SKM-1 (cell line): ENCODE results near the gene P2RY11.

ENCODE experiments used
- DNase-seq: peaks from one replicate; lab custom pipeline; 2025; ENCODE audit not compliant: unreplicated experiment; lab: John Stamatoyannopoulos, UW

The P2RY11 gene

DNA sequence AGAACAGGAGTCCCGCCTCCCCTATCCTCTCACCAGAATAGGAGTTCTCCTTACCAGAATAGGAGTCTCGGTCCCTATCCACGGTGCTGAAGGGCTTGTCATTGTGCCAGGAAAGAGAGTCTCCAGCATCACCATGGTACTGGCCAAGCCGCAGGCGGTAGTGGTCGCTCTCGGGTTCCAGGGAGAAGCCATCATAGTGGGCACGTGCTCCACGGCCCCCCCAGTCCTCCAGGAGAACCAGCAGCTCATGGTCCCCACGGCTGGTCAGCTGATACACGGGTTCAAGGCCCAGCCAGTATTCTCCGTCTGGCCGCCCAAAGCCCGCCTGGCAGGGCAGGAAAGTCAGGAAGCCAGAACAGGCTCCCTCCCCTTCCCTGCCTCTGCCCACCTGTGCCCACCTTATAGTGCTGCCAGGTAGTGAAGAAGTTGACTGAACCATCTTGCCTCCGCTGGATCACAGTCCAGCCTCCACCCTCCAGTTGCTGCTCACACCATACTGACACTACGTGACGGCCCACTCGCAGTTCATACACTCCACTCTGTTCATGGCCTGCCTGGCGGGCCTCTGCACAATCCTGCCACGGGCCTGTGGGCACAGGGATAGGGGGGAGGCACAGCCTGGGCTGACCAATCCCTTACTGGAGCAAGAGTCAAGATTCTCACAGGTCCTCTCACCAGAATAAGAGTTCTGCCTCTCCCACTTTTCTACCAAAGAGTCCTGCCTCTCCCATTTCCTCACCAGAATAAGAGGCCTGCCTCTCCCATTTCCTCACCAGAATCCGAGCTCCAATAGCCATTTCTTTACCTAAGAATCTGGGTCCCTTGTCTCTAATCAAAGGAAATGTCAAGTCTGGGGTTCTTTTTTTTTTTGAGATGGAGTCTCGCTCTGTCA lies 18.0 kb upstream of the P2RY11 start:
- DNase-seq = no peak

DNA sequence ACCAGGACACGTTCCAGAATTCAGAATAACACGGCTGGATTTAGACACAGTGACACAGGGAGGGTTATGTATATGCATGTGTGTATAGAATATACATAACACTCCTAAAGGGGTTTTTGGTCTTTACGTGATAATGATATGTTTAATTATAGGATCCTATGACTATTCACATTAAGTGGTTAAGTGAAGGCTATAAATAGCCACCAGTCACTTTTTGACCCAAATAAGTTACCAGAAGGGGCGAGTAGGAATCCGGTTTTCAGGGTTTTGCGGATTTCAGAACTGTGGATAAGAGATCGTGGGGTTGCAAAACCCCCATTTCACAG lies 15.9 kb upstream of the P2RY11 start:
- no peak for DNase-seq

DNA sequence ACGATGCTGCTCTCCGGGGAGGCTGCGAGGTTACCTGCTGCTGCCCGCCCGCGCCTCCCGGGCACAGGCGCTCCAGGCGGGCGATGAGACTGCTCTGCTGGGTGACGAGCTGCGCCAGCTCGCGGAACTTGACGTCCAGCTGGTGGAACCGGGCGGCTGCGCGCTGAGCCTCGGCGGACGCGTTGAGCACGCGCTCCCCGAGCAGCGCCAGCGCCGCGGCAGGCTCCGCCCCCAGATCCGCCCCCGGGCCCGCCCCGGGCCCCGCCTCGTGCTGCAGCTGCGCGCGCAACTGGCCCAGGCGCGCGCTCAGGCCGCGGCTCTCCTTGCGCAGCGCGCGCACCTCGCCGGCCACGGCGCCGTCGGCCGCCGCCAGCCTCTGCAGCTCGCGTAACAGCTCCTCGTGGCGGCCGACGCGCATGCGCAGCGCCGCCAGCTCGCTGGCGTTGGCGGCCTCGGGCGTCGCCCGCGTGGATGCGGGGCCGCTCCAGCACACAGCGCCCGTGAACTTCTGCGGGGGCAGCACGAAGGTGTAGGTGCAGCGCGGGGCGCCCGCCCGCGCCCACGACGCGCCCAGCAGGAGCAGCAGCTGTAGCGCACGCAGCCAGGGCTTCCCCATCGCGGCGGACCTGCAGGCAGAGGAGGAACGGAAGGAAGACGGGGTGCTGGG lies 15.4 kb upstream of the P2RY11 start:
- peak; percentile 73 for DNase-seq

DNA sequence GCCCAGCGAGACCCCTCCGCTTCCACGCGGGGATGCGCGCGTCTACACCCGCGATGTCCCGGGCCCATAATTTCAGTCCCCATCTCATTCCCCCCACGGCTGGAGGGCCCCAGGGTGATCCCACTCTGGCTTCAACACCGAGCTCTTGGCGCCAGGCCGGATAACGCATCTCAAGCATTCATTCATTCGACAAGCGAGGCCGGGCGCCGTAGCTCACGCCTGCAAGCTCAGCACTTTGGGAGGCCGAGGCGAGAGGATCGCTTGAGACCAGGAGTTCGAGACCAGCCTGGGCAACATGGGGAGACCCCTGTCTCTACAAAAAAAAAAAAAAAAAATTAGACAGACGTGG lies 14.9 kb upstream of the P2RY11 start:
- DNase-seq = no peak

DNA sequence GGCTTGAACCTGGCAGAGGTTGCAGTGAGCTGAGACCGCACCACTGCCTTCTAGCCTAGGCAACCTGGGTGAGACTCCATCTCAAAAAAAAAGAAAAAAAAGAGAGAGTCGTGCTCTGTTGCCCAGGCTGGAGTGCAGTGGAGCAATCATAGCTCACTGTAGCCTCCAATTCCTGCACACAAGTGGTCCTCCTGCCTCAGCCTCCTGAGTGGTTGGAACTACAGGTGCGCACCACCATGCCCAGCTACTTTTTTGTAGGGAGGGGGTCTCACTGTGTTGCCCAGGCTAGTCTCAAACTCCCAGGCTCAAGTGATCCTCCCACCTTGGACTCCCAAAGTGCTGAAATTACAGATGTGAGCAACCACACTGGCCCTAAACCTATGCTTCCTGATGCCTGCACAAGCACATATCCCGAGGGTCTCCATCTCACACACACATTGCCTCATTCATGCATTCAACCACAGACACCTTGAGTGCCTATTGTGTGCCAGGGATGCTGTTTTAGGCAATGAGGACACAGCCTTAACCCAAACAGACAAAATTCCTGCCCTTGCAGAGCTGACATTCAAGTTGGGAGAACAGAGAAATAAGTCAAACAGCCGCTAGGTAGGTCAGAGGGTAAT lies 11.2 kb upstream of the P2RY11 start:
- DNase-seq = no peak

DNA sequence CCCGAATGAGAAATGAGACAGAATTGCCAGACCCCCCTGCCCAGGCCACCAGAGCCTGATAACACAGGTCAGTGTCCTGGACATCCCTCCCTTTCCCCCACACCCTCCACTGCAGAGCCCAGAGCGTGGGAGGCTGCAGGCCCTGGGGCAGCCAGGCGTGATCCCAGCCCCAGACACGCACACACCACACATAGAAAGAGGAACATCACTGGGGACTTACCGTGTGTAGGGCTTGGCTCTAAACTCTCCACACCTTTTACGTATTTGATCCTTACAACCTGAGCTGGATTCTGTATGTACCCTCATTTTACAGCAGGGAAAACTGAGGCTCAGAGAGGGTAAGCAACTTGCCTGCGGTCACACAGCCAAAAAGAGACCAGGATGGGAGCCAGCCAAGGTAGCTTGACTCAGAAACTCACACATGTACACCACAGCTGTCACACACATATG lies 8.7 kb upstream of the P2RY11 start:
- peak; percentile 47 for DNase-seq

DNA sequence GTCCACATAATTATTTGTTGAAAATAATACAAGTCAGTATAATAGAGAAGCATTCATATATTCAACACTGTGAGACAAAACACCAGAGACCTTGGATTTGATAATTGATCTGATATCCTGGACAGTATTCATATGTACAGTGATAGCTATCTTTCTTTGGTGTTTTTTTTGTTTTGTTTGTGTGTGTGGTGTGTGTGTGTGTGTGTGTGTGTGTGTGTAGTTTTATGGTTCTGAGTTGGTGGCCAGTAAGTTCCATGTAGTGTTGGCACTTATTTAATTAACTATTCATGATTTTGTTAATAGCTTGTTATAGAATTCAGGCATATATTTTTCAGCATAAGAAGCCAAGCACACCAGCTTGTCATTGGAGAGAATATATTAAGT lies 7.4 kb upstream of the P2RY11 start:
- no peak for DNase-seq

DNA sequence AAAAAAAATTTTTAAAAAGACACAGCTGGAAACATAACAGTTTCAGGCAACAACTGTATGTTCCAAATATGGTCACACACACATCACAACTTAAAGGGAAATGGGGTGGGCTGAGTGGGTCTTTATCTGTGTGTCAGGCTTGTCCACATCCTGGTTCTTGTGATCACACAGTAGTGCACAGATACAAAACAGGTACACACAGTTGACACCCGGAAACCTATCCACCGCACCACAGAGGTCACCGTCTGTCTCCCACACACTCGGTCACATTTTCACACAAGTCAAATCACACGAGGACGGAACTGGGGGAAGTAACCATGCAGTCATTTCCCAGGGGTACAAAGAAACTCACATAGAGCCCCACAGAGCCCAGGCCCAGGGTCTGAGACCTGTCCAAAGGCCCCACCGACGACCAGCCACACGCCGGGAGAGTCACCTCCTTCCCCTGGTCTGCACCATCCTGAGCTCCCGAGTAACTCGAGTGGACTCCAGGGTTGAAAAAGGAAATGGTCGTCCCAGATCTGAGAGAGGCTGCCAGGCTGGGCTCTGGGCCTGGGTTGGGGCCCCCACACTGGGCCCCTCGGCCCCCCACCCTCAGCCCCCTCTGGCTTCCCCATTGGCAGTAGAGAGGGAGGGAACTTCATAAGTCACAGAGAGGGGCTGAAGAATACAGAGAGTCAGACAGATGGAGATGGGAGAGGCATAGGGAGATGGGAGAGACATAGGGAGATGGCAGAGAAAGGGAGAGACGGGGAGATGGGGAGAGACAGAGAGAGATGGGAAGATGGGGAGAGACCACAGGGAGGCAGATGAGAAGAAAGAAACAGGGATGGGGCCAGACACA lies 6.6 kb upstream of the P2RY11 start:
- no peak for DNase-seq

DNA sequence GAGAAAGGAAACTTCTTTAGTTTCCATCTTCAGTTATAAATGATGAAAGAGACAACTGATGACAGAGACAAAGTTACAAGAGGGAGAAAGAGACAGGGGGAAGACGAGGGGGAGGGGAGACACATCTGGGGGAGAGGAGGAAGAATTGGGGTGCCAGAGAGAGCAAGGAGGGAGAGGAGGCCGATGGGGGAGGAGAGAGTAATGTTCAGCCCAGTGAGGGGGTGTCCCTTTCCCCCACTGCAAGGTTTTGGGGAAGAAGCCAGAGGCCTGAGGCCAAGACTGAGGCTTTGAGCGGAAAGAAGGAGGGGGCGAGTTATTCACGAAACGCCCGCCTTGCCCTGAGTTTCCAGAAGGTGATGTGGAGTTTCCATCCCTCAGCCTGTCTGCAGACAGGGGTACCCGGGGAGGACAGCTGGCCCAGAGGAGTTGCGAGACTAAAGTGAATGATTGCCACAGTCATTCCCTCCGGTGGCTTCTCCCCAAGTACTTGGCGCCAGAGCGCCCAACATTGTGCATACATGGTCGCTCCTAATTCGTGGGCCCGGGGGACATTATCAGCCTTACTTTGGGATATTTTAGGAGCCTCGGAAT lies 5.9 kb upstream of the P2RY11 start:
- DNase-seq = no peak

DNA sequence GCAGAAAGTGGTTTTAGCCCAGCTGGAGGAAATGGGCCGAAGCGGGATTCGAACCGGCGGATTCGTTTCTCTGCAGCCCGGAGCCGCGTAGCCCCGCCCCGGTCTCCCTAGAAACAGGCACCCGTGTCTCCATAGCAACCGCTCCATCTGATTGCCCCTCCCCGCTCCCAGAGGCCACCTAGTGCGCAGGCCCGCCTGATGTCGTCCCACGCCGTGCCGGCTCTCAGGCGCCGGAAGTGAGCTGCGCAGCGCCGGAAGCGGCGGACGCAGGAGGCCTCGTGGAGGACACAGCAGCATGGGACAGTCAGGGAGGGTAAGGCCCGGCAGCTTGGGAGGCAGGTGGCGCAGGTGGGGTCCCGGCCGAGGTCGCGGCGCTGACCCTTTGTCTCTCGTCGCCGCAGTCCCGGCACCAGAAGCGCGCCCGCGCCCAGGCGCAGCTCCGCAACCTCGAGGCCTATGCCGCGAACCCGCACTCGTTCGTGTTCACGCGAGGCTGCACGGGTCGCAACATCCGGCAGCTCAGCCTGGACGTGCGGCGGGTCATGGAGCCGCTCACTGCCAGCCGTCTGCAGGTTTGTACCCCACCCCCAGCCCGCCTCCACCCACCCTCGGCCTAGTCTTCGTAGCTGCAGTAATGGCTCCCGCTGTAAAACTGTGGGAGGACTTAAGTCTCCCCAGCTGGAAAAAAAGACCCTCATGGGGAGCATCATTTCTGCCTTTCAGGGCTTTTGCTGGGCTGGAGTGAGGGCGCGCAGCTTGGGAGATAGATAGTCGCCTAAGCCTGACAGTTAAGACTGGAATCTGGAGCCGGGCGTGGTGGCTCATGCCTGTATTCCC lies 5.2 kb upstream of the P2RY11 start, which contains the start of gene PPAN:
Gene PPAN, plus strand, starts transcription at position 263 of the 837 bp plus-strand sequence. Its CDS starts 33 bp downstream, at position 296.
- DNase-seq = peak; percentile 97

DNA sequence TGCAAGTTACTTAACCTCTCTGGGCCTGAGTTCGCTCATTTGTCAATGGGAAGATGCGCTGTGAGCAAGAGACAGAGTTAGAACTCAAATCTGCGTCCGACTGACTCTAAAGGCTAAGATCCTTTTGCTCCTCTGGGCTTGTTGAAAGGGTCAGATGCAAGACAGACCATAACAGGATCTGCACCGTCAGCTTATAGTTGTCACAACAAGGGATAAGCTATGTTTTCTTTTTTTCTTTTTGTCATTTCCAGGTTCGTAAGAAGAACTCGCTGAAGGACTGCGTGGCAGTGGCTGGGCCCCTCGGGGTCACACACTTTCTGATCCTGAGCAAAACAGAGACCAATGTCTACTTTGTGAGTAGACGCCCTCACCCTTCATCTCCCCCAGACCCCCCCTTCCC lies 4.2 kb upstream of the P2RY11 start:
- no peak for DNase-seq

DNA sequence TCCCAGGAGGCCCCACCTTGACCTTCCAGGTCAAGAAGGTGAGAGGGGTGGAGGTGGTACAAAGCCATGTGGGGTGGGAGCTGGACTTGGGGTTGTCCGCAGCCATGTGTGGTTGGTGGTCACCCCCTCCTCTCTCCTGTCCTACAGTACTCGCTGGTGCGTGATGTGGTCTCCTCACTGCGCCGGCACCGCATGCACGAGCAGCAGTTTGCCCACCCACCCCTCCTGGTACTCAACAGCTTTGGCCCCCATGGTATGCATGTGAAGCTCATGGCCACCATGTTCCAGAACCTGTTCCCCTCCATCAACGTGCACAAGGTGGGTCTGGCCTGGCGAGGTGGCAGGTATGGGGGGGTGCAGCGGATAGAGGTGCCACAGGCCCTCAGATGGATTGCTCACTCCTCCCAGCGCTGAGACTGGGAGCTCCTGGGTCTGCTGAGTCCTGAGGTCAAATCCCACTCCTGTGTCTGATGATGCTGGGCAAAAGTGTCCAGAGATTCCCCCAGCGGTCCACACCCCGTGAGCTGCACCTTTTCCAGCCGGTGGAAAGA lies 3.6 kb upstream of the P2RY11 start:
- DNase-seq = no peak

DNA sequence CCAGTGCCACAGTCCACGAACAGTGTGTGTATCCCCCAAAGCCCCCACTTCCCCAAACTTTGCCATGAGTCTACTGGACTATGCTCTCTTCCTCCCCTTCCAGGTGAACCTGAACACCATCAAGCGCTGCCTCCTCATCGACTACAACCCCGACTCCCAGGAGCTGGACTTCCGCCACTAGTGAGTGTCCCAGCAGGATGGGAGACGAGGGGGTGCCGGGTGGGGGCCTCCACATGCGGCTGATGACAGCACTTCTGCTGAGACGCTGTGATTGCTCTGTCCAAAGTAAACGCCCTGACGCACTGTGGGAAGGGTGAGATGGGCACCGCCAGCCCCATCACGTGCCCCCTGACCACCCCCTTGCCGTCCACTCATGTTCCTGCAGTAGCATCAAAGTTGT lies 2.0 kb upstream of the P2RY11 start:
- DNase-seq = no peak

DNA sequence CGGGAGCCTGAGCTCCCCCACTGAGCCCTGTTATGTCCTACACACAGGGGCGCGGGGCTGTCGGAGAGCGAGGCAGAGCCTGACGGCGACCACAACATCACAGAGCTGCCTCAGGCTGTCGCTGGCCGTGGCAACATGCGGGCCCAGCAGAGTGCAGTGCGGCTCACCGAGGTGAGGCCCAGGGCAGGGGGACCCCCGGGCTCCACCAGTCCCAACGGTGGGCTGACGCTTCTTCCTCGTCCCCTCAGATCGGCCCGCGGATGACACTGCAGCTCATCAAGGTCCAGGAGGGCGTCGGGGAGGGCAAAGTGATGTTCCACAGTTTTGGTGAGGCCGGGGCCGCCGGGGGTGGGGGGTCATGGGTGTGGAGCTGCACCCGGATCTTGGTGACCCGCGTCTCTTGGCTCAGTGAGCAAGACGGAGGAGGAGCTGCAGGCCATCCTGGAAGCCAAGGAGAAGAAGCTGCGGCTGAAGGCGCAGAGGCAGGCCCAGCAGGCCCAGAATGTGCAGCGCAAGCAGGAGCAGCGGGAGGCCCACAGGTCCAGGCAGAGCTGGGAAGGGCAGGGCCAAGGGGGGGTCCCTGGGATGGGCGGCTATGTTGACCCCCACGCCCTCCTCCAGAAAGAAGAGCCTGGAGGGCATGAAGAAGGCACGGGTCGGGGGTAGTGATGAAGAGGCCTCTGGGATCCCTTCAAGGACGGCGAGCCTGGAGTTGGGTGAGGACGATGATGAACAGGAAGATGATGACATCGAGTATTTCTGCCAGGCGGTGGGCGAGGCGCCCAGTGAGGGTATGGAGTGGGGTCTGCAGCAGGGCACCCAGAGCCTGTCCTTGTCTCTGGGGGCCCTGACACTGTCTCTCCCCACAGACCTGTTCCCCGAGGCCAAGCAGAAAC lies 1.2 kb upstream of the P2RY11 start:
- no peak for DNase-seq

DNA sequence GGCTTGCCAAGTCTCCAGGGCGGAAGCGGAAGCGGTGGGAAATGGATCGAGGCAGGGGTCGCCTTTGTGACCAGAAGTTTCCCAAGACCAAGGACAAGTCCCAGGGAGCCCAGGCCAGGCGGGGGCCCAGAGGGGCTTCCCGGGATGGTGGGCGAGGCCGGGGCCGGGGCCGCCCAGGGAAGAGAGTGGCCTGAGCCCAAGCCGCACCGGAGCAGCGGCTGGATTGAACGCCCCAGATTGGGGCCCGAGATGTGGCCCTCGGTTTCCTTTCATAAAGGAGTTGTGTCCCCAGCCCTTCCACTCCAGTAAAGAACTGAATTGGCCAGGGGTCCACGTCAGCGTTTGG lies 548 bp upstream of the P2RY11 start:
- no peak for DNase-seq

DNA sequence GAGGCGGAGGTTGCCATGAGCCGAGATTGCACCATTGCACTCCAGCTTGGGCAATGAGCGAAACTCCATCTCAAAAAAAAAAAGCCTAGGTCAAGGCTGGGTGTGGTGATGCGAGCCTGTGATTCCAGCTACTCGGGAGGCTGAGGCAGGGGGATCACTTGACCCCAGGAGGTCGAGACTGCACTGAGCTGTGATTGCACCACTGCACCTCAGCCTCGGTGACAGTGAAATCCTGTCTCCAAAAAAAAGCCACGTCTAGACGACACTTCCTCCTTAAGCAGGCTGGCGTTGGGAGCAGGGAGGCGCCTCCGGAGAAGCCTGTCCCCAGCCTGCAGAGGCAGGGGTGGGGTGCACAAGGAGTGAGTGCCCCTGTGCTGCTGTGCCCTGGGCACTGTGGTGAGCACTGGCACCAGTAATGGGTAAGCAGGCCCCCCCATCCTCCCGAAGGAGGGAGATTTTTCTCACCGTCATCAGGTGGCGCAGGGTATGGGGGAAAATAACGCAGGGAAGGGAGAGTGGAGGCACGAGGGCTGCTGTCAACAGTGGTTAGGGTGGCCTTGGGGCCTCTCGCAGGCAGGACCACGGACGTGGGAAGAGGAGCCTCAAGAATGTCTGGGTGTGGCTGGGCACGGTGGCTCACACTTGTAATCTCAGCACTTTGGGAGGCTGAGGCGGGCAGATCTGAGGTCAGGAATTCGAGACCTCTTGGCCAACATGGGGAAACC lies 706 bp downstream of the P2RY11 start:
- DNase-seq = no peak

DNA sequence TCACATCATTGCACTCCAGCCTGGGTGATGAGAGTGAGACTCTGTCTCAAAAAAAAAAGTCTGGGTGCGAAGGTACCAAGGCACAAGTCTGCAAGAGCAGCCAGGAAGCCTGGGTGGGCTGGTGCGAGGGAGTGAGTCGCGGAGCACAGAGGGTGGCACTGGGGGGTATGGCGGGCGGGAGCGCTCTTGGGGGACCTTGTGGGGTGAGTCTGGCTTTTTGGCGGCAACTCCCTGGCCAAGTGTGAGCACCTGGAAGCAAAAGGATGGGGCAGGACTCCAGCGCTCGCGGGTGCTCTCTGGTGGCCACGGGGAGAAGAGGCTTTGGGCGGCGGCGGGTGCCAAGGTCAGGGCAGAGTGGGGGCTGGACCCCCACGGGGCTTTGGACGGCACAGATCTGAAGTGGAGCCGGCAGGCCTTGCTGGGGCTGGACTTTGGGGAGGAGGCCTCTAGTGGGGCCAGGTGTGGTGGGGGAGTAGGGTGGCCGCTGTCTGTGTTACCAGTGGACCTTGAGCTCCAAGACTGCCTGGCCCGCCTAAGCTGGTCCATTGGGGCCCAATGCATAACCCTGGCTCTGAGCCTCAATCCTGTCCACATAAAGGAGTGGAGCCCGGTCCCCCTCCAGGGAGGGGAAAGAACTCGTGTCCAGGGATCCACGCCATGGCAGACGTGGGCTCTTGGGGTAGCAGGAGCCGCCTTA lies 1.6 kb downstream of the P2RY11 start:
- DNase-seq = no peak

DNA sequence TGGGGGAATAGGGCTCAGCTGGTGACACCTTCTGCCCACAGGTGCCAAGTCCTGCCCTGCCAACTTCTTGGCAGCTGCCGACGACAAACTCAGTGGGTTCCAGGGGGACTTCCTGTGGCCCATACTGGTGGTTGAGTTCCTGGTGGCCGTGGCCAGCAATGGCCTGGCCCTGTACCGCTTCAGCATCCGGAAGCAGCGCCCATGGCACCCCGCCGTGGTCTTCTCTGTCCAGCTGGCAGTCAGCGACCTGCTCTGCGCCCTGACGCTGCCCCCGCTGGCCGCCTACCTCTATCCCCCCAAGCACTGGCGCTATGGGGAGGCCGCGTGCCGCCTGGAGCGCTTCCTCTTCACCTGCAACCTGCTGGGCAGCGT lies 2.1 kb downstream of the P2RY11 start:
- no peak for DNase-seq
